GM12878 (cell line): ENCODE results near the gene FADD. TPM values are rescaled to one million over a fixed set of nuclear protein-coding genes. Genes with fewer than 3 reads are reported as not detected.

ENCODE experiments used
- DPF2 ChIP-seq: fragments of 450-650 bp; IDR thresholded peaks from 2 replicates; pipeline ENCODE4 v1.6.1; 2017; ENCODE audit warnings: mild to moderate bottlenecking
- JUND ChIP-seq: IDR thresholded peaks from 2 replicates; pipeline ENCODE4 v1.6.1; 2012; ENCODE audit warnings: low read depth, mild to moderate bottlenecking, low read length, improper control_type of control experiment, moderate library complexity
- MTA3 ChIP-seq: IDR thresholded peaks from 2 replicates; pipeline ENCODE4 v1.6.1; 2012; ENCODE audit warnings: low read length, inconsistent platforms, borderline replicate concordance
- TAF1 ChIP-seq: IDR thresholded peaks from 2 replicates; pipeline ENCODE4 v1.6.1; 2011; ENCODE audit warnings: mild to moderate bottlenecking, low read depth, low read length, borderline replicate concordance
- YBX1 ChIP-seq: fragments of 450-650 bp; IDR thresholded peaks from 2 replicates; pipeline ENCODE4 v1.6.1; 2016; ENCODE audit warnings: antibody characterized with exemption
- ZBTB40 ChIP-seq: fragments of 450-650 bp; IDR thresholded peaks from 2 replicates; pipeline ENCODE4 v1.6.1; 2016; ENCODE audit warnings: mild to moderate bottlenecking, moderate library complexity, borderline replicate concordance
- polyA plus RNA-seq, 11 experiments: library from polyadenylated mRNA; depleted of rRNA in 4 of 11; unstranded in 6 of 11; stranded (reverse) in 5 of 11; fragments of >200 nt; fragmentation: Nextera tagmentation in 4 of 11; fragmentation: Illumina TruSeq in 1 of 11; extraction: Ambion mirVana in 4 of 11; extraction: Trizol in 1 of 11; gene quantifications; 1 replicate in 1 of 11; 2 replicates in 10 of 11; pipeline versions ENCODE4 v1.2.1 to v1.2.3, GENCODE V29; 2011 to 2016; ENCODE audit warnings: inconsistent platforms in 2 of 11, missing spikeins in 2 of 11, low read depth in 1 of 11
- total RNA-seq, 4 experiments: library from RNA; depleted of rRNA in 3 of 4; stranded (reverse); fragments of >200 nt in 3 of 4; fragmentation: Illumina TruSeq in 1 of 4; extraction: Trizol in 1 of 4; gene quantifications; 2 replicates each; pipeline versions ENCODE4 v1.2.1 to v1.2.3, GENCODE V29; 2013 to 2021
- TF ChIP-seq, protein P1 (sequence below): fragments of 450-650 bp; IDR thresholded peaks from 2 replicates; pipeline ENCODE4 v1.6.1; 2018; ENCODE audit warnings: mild to moderate bottlenecking, low read depth, moderate library complexity; ENCODE audit not compliant: partially characterized antibody

FADD gene
- total and polyA plus RNA-seq, 10 of the 15 experiments (the other 5 are each of a cell fraction or from before 2014, with no cell fraction given), result 0.32 to 38.7 (median 21.8) TPM

GRCh38 chr11:70158757-70159389, 44.2 kb upstream of the FADD start (continued):
- TF ChIP-seq ZBTB40 (no peak), MTA3 (no peak), TAF1 (no peak), JUND (no peak), DPF2 (no peak), YBX1 (no peak)
- TF ChIP-seq, protein P1, sequence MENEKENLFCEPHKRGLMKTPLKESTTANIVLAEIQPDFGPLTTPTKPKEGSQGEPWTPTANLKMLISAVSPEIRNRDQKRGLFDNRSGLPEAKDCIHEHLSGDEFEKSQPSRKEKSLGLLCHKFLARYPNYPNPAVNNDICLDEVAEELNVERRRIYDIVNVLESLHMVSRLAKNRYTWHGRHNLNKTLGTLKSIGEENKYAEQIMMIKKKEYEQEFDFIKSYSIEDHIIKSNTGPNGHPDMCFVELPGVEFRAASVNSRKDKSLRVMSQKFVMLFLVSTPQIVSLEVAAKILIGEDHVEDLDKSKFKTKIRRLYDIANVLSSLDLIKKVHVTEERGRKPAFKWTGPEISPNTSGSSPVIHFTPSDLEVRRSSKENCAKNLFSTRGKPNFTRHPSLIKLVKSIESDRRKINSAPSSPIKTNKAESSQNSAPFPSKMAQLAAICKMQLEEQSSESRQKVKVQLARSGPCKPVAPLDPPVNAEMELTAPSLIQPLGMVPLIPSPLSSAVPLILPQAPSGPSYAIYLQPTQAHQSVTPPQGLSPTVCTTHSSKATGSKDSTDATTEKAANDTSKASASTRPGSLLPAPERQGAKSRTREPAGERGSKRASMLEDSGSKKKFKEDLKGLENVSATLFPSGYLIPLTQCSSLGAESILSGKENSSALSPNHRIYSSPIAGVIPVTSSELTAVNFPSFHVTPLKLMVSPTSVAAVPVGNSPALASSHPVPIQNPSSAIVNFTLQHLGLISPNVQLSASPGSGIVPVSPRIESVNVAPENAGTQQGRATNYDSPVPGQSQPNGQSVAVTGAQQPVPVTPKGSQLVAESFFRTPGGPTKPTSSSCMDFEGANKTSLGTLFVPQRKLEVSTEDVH, result no peak
